ENCODE results near the gene PRKAR1B. TPM values are rescaled to one million over a fixed set of nuclear protein-coding genes. Genes with fewer than 3 reads are reported as not detected.

PRKAR1B gene
- total RNA-seq, 2 experiments from 2014 or later, result 22.5 to 41.6 TPM

GRCh38 chr7:771234-772004 lies 44.3 kb upstream of the PRKAR1B start:
- TF ChIP-seq CTCF (conservative IDR thresholded peaks at IDR 0.05; ENCODE audit: low read length), result no peak
- no peak for TF ChIP-seq EZH2phosphoT487 (IDR thresholded peaks at IDR 0.05; ENCODE audit: borderline replicate concordance, low read depth, low read length)
- Histone ChIP-seq H3K4me3 (ENCODE audit: low read depth, low read length, poor library complexity, severe bottlenecking) (no peak overlapping the region), H3K9me3 (ENCODE audit: low read length) (no peaks in the 10 kb centered on the region), H3K36me3 (ENCODE audit: insufficient read depth, low read length) (peaks cover 67% of the 10 kb centered on the region), H4K20me1 (ENCODE audit: insufficient read depth, low read length) (no peaks in the 10 kb centered on the region), H3K9me2 (ENCODE audit: insufficient read depth, low read length) (no peaks in the 10 kb centered on the region), H3K4me1 (ENCODE audit: insufficient read depth, low read length, poor library complexity, severe bottlenecking) (no peaks in the 10 kb centered on the region), H3K79me2 (ENCODE audit: insufficient read depth, low read depth, low read length) (no peaks in the 10 kb centered on the region), H2AFZ (ENCODE audit: low read length) (no peak overlapping the region), H3K27ac (ENCODE audit: low read depth, low read length, poor library complexity, severe bottlenecking) (no peak overlapping the region), H3K4me2 (ENCODE audit: low read length) (no peak overlapping the region)
- DNase-seq (ENCODE audit: low spot score), result no peak
- no TSS peak for BruUV-seq (replicated peaks)
- ChIA-PET CTCF (ENCODE audit: unreplicated experiment) (no interaction called here), POLR2A (no interaction called here)
- intact Hi-C loops (cut with micrococcal nuclease; ENCODE audit: unreplicated experiment), result loop anchor here (5.0 kb wide), 1 partner anchor 449 kb away; no protein-coding TSS in a partner anchor

GRCh38 chr7:770741-771166 lies 43.7 kb upstream of the PRKAR1B start:
- TF ChIP-seq EZH2phosphoT487 (IDR thresholded peaks at IDR 0.05; ENCODE audit: borderline replicate concordance, low read depth, low read length), result no peak
- TF ChIP-seq CTCF (conservative IDR thresholded peaks at IDR 0.05; ENCODE audit: low read length), result no peak
- ChIA-PET CTCF (ENCODE audit: unreplicated experiment) (no interaction called here), POLR2A (no interaction called here)
- no peak overlapping the region for H2AFZ ChIP-seq (ENCODE audit: low read length)
- no peaks in the 10 kb centered on the region for H3K9me3 ChIP-seq (ENCODE audit: low read length)
- intact Hi-C loops (cut with micrococcal nuclease; ENCODE audit: unreplicated experiment), result loop anchor here (5.0 kb wide), 1 partner anchor 448 kb away; no protein-coding TSS in a partner anchor
- no peak for DNase-seq (ENCODE audit: low spot score)
- H3K36me3 ChIP-seq (ENCODE audit: insufficient read depth, low read length), result peaks cover 67% of the 10 kb centered on the region
- H3K4me2 ChIP-seq (ENCODE audit: low read length), result no peak overlapping the region
- no peak overlapping the region for H3K4me3 ChIP-seq (ENCODE audit: low read depth, low read length, poor library complexity, severe bottlenecking)
- H3K9me2 ChIP-seq (ENCODE audit: insufficient read depth, low read length), result no peaks in the 10 kb centered on the region
- H3K4me1 ChIP-seq (ENCODE audit: insufficient read depth, low read length, poor library complexity, severe bottlenecking), result no peaks in the 10 kb centered on the region
- no peaks in the 10 kb centered on the region for H3K79me2 ChIP-seq (ENCODE audit: insufficient read depth, low read depth, low read length)
- BruUV-seq (replicated peaks), result no TSS peak
- no peaks in the 10 kb centered on the region for H4K20me1 ChIP-seq (ENCODE audit: insufficient read depth, low read length)
- H3K27ac ChIP-seq (ENCODE audit: low read depth, low read length, poor library complexity, severe bottlenecking), result no peak overlapping the region

- Histone ChIP-seq H2AFZ (ENCODE audit: low read length) (no peak overlapping the region), H3K4me3 (ENCODE audit: low read depth, low read length, poor library complexity, severe bottlenecking) (no peak overlapping the region), H4K20me1 (ENCODE audit: insufficient read depth, low read length) (no peaks in the 10 kb centered on the region), H3K27ac (ENCODE audit: low read depth, low read length, poor library complexity, severe bottlenecking) (no peak overlapping the region), H3K4me1 (ENCODE audit: insufficient read depth, low read length, poor library complexity, severe bottlenecking) (no peaks in the 10 kb centered on the region), H3K9me2 (ENCODE audit: insufficient read depth, low read length) (no peaks in the 10 kb centered on the region), H3K4me2 (ENCODE audit: low read length) (no peak overlapping the region), H3K36me3 (ENCODE audit: insufficient read depth, low read length) (peaks cover 67% of the 10 kb centered on the region), H3K9me3 (ENCODE audit: low read length) (no peaks in the 10 kb centered on the region), H3K79me2 (ENCODE audit: insufficient read depth, low read depth, low read length) (no peaks in the 10 kb centered on the region)
- POLR2A ChIA-PET, result no interaction called here
- CTCF ChIA-PET (ENCODE audit: unreplicated experiment), result no interaction called here
- no peak for DNase-seq (ENCODE audit: low spot score)
- TF ChIP-seq CTCF (conservative IDR thresholded peaks at IDR 0.05; ENCODE audit: low read length) (no peak), EZH2phosphoT487 (IDR thresholded peaks at IDR 0.05; ENCODE audit: borderline replicate concordance, low read depth, low read length) (no peak)
- no TSS peak for BruUV-seq (replicated peaks)
- intact Hi-C loops (cut with micrococcal nuclease; ENCODE audit: unreplicated experiment), result loop anchor here (5.0 kb wide), 1 partner anchor 448 kb away; no protein-coding TSS in a partner anchor
Observed at GRCh38 chr7:770336-770735, 43.3 kb upstream of the PRKAR1B start.
